A549 treated with DMSO at 1 μM for 4 hours (cell line): Measurements from ENCODE around the gene COMMD8. TPM values are rescaled to one million over a fixed set of nuclear protein-coding genes. Genes with fewer than 3 reads are reported as not detected.

ENCODE experiments used
- total RNA-seq: library from RNA; stranded (reverse); fragments of 200-300 nt; extraction: Qiagen RNA extraction; gene quantifications from 5 replicates; pipeline ENCODE4 v1.2.3, GENCODE V29; 2022; ENCODE audit warnings: low read depth

COMMD8 gene
- 12.0 to 16.6 TPM (median 13.6 TPM) in 5 replicates for total RNA-seq

GRCh38 chr4:47463235-47463956, at the start of gene COMMD8:
Gene COMMD8, minus strand, starts transcription at chr4:47463702. Its CDS starts 51 bp downstream, at chr4:47463651.

DNA sequence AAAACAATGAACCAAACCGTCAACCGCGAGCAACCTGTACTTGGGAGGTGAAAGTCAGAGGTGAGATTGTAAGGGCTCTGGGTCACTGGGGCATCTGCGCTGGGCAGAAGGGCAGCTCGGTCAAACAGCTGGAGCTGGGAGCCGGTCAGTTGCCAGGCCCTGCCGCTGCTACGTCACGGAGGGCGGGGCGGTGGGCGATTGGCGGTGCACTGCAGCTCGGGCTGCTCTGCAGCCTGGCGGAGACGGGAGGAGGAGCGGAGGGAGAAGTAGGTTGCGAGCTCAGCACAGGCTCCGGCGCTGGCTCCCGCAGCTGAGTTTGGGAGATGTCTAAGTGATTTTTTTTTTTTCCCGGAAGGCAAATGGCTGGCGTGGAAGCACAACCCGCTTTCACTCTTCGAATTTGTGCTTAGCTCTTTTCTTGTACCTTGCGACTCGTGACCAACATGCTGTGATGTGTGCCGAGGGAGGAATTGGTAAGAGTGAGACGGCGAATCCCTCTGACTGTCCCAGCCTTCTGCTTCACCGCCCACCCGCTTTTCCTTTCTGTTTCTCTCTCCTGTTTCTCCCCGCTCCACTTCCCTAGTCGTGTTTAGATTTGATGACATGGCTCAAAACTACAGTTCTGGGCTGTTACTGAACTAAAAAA, 21.7 kb upstream of the COMMD8 start, which contains the start of gene ATP10D:
TSS of gene ATP10D (plus strand) at position 229 of the 646 bp plus-strand sequence. CDS start 27,266 bp downstream, outside the sequence.

Other genes with a start within 250 kb of the COMMD8 start
- gene ATP10D, start 21.6 kb upstream of the COMMD8 start, total RNA-seq = 2.6 to 3.9 TPM (median 3.6 TPM) in 5 replicates